NCI-H1092 (cell line): ENCODE results near the gene MYCBPAP.

Experiments used
- DNase-seq: peaks from one replicate; lab custom pipeline; 2025; lab: John Stamatoyannopoulos, UW

Gene MYCBPAP

GRCh38 chr17:50518384-50519023, 10.3 kb downstream of the MYCBPAP start:
- no peak for DNase-seq

- no peak for DNase-seq
Observed at GRCh38 chr17:50519141-50519834, 11.0 kb downstream of the MYCBPAP start.

DNA sequence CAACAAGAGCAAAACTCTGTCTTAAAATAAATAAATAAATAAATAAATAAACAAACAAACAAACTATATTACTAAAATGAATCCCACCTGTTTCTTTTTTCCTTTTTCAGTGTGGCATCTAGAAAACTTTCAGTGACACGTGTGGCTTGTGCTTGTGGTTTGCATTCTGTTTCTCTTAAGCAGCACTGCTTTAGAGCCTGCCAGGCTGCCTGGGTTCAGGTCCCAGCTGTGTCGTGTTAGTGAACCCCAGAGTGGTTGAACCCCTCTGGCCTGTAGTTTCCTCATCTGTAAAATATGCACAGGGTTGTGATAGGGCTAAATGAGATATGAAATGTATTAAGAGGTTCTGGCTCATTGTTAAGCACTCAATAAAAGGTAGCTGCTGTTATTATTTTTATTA, 12.2 kb downstream of the MYCBPAP start:
- no peak for DNase-seq

- DNase-seq: no peak
Observed at GRCh38 chr17:50521514-50521913, 13.3 kb downstream of the MYCBPAP start.

DNA sequence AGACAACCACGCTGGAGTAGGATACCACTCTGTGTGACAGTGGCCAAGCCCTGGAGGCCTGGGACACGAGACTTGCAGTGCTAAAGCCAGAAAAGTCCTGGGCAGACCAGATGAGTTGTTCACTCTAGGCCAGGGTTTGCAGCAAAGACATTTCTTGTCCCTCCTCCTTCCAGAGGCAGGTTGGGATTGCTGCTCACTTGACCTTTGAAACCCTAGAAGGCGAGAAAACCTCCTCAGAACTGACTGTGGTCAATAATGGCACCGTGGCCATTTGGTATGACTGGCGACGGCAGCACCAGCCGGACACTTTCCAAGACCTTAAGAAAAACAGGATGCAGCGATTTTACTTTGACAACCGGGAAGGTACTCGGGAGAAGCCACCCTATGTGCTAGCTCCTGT, 14.5 kb downstream of the MYCBPAP start:
- no peak for DNase-seq

DNA sequence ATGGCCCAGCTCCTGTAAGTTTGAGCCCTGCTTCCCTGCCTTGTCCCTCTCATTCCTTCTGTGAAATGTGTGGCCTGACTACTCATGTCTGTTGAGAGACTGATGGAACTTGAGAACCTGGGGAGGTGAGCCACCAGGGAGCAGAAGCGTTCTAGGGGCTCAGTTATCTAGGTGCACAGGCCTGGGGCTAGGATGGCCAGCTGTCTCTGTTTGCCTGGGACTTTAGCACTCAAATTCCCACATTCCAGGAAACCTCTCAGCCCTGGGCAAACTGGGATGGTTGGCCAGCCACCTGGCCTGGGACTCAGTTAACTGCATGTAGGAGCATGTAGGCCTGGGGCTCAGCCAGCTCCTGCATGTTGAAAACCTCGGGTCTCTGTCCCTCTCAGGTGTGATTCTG, 15.0 kb downstream of the MYCBPAP start:
- no peak for DNase-seq

- DNase-seq: no peak
Observed at GRCh38 chr17:50524838-50525237, 16.6 kb downstream of the MYCBPAP start.

DNA sequence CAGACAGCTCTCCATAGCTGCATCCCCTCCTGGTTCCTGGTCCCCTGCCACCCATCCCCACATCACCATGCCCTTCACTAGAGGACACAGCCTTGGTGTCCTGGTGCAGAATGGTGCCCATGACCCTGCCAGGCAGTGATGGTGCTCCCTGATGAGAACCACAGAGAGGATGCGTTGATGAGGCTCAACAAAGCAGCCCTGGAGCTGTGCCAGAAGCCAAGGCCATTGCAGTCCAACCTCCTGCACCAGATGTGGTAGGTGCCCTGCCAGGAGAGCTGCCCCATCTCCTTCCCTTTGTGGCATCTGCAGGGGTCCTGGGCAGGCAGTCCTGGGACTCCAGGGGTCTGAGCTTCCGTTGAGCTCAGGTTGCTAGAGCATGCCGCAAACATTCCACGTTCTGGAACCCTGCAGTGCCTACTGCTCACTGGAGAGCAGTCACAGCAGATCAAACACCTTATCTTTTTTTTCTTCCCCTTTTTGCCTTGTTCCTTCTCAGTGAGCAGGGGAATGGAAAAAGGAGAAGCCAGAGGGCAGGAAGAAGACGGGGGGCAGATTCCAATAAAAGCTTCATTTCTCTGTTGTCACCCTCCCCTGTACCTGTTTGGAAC, 19.0 kb downstream of the MYCBPAP start:
- no peak for DNase-seq

DNA sequence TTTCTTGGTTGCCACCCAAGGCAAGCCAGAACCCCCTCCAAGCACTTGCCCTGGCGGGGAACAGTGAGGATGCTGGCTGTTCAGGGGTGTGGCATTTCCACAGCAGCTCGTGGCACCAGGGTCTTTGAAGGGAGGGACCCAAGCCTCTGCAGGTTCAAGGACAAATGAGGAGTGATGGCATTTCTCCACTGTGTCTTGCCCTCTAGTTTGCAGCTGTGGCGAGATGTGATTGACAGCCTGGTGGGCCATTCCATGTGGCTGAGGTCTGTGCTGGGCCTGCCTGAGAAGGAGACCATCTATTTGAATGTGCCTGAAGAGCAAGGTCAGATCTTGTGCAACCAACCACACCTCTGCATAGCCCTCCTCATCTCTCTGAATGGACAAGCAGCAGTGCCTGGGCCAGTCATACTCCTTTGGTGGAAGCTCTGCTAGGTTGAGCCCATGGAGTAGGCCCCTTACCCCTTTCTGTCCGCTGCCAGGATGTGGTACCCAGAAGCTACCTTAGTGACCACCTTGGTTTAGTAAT, 19.8 kb downstream of the MYCBPAP start:
- DNase-seq: no peak

- DNase-seq: no peak
Observed at GRCh38 chr17:50529849-50530248, 21.6 kb downstream of the MYCBPAP start.

DNA sequence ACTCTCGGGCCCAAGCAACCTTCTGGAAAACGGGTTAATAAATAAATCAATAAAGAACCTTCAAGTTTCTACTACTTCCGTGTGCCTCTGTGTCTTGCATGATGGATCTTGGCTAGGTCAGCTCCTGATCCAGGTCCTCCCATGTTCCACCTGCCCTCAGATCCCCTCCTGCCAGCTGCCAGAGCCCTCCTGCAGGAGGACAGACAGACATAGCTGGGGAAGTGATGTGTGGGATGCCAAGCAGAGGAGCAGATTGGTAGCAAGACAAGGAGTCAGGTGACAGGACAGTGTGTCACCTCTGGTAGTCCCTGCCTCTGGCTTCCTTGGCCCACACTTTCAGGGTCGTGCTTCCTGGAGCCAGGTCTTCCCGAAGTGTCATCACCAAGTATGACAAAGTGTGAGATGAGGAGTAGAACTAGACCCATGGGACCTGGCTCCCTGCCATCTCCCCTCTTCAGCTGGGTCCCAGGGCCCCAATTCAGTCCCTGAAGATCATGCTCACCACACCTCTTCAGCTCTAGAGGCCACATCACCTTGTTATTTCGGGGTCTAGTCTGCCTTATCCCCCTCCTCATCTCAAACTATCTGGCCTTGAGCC, 23.3 kb downstream of the MYCBPAP start:
- DNase-seq: no peak

GRCh38 chr17:50532452-50533024, 24.3 kb downstream of the MYCBPAP start, which contains the start of gene EPN3:
Gene EPN3 (plus strand): TSS chr17:50532735. CDS start chr17:50536557, 3,822 bp downstream.
- DNase-seq: no peak

DNA sequence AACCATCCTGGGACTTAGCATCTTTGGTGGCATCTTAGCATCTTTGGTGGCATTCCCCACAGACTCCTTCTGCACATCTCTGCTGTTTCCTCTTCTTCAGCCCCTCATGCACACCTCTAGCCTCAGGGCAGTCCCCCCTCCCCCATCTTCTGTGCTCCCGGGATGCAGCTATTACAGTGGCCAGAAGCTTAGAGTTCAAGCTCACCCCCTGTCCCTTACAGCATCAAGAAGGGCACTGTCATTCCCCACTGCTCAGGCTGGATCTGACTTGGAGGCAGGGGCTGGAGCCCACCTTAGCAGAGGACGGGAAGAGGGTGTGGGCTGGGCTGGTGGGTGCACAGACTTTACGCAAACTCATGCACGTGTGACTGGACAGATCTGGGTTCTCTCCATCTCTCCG, 24.9 kb downstream of the MYCBPAP start:
- no peak for DNase-seq

DNA sequence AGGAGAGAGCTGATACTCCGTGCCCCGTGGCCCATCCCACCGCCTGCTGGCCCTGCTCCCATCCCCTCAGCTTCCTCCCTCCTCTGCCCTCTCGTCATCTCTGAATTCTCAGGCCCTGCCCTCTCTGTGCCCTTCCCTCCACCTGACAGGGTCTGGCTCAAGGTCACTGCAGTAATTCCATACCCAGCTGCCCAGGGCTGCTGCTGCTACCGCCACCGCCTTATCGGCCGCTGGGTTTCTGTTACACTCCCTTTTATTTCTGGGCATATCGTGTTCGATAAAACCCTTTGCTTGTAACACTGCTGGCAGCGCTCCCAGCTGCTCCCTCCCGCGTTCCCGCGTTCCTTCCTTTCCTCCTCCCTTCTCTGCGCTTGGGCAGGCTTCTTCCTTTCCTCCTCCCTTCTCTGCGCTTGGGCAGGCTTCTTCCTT, 25.5 kb downstream of the MYCBPAP start:
- DNase-seq: peak; percentile 53

DNA sequence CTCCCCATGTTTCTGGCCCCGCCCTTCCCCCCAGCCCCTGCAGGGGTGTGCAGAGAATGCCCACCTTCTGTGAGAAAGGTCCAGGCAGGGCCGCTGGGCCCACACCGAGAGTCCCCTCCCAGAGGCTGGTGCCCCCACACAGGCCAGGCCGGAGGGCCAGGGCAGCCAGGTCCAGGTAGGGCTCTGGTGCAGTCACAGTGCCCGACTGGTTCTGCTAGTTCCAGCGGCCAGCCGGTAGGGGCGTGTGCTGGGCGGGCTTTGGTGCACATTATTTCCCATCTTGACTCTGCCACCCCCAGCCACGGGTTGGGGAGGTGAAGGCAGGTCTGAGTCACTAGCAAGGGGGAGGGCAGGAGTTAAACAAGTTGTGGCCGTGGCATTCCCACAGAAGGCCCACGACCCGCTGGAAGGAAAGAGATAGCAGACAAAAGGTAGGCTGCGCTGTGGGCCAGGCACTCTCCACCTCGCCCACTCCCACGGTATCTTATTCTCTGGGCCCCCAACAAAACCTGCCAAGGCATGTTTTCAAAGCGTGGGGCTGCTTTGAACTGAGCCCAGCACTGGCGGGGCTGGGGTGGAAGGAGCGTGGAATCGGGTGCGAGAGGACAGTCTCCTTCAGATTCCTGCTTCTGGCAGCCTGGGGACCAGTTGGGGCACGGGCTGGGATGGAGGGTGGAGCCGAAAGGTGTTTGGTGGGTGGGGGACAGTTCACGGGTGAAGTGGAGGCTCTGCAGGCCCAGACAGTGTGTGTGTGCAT, 26.2 kb downstream of the MYCBPAP start:
- no peak for DNase-seq

- DNase-seq: no peak
Observed at GRCh38 chr17:50534979-50535326, 26.7 kb downstream of the MYCBPAP start.

GRCh38 chr17:50535407-50535806, 27.2 kb downstream of the MYCBPAP start:
- no peak for DNase-seq

- no peak for DNase-seq
Observed at GRCh38 chr17:50536683-50537646, 28.7 kb downstream of the MYCBPAP start.

GRCh38 chr17:50537721-50538548, 29.7 kb downstream of the MYCBPAP start:
- no peak for DNase-seq
